Glomerular visceral epithelial cell (primary cell): Measurements from ENCODE around the gene PARD3B.

Experiments used
- DNase-seq: peaks from one replicate; pipeline ENCODE4 v3.0.0-alpha.2; 2016; ENCODE audit errors: extremely low spot score

The PARD3B gene

DNA sequence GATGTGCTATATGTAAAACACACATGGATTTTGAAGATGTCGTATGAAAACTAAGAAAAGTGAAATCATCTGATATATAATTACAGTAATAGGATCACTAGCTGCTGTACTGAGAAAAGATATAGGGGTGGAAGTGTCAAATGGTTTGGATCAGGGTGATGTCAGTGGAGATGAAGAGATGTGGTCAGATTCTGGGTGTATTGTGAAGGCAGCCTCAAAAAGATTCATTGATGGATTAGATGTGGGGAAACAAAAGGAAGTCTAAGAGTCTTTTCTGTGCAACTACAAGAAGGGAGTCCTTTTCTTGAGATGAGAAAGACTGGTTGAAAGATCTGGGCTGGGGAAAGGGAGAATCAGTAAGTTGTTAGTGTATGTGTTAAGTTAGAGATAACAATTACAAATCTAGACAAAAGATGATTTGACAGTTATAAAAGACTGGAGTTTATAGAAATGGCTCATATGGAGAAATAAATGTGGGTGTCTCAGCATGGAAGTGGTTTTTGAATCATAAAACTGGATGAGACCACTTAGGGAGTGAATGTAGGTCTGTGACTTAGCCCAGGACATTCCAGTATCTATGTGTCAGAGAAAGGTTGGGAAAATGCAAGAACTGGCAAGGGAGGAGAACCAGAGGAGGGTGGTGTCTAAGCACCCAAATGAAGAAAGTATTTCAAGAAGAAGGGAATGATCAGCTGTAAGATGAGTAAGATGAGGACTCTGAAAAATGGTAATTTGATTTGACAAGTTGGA lies 347.4 kb downstream of the PARD3B start:
- DNase-seq, result peak; percentile 56

- DNase-seq, result no peak
Observed at GRCh38 chr2:204896146-204896545, 350.9 kb downstream of the PARD3B start.

GRCh38 chr2:204897561-204897960 lies 352.3 kb downstream of the PARD3B start:
- no peak for DNase-seq

- no peak for DNase-seq
Observed at GRCh38 chr2:204898928-204899640, 353.8 kb downstream of the PARD3B start.

- DNase-seq, result no peak
Observed at GRCh38 chr2:204899983-204900382, 354.7 kb downstream of the PARD3B start.

DNA sequence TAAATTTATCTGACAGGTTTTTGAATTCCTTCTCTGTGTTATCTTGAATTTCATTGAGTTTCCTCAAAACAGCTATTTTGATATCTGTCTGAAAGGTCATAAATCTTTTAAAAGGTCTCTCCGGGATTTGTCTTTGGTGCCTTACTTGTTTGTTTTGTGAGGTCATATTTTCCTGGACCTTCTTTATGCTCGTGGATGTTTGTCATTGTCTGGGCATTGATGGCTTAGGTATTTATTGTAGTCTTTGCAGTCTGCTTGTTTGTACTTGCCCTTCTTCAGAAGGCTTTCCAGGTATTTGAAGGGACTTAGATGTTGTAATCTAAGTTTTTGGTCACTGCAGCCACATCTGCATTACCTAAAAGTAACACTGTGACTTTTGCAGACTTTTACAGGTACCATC lies 355.2 kb downstream of the PARD3B start:
- DNase-seq, result no peak

DNA sequence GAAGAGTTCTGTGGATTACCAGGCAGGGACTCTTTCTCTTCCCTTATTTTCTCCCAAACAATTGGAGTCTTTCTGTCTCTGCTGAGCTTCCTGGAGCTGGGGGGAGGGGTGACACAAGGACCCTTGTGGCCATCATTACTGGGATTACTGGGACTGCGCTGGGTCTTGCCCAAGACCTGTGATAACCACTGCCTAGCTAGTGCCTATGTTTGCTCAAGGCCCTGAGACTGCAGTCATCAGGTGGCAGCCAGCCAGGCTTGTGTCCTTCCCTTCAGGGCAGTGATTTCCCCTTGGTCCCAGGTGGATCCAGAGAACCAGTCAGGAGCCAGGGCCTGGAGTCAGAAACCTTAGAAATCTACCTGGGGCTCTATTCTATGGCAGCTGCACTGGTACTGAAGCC lies 355.6 kb downstream of the PARD3B start:
- DNase-seq, result peak; percentile 12

- no peak for DNase-seq
Observed at GRCh38 chr2:204901591-204901990, 356.3 kb downstream of the PARD3B start.

DNA sequence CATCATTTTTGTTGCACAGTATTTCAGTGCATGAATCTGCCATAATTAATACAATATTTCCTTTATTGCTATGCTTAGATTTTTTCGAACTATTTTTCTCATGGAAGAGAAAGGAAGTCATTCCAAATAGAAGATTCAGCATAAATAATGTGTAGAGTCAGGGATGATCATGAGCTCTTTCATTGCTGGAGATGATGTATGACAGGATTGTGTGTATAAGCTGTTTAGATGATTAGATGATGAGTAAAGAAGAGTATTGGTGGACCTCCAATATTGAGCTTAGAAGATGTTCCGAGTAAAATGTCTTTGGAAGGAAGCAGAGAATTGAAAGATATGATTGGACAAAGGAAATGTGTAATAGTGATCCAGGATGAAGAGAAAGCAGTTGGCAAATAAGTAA lies 364.5 kb downstream of the PARD3B start:
- no peak for DNase-seq

GRCh38 chr2:204913312-204913711 lies 368.0 kb downstream of the PARD3B start:
- DNase-seq, result no peak

DNA sequence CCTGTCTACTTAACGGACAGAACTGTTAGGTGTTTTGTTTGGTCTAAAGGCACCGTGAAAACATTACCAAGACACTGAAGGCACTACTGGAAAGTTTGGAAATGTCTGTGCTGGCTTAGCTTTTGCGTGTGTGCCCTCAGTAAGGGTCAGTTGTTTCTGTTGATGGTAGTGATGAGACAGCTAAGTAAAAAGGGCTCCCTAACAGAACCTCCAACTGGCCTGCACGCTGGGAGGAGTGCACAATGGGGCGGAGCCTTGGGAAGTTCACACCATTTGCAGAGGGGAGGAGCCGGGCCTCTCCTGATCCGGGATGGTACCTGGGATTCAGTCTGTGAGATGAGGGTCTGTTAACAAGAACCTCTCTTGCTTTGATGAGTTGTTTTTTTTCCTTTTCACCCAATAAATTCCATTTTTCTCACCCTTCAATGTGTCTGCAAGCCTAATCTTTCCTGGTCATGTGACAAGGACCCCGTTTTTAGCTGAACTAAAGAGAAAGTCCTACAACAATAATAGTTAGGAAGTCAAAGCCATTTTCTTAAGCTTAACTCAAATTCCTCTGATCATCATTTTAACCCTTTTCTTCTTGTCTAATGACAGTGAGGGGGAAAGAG lies 368.7 kb downstream of the PARD3B start:
- DNase-seq, result no peak

- no peak for DNase-seq
Observed at GRCh38 chr2:204914708-204915107, 369.4 kb downstream of the PARD3B start.

DNA sequence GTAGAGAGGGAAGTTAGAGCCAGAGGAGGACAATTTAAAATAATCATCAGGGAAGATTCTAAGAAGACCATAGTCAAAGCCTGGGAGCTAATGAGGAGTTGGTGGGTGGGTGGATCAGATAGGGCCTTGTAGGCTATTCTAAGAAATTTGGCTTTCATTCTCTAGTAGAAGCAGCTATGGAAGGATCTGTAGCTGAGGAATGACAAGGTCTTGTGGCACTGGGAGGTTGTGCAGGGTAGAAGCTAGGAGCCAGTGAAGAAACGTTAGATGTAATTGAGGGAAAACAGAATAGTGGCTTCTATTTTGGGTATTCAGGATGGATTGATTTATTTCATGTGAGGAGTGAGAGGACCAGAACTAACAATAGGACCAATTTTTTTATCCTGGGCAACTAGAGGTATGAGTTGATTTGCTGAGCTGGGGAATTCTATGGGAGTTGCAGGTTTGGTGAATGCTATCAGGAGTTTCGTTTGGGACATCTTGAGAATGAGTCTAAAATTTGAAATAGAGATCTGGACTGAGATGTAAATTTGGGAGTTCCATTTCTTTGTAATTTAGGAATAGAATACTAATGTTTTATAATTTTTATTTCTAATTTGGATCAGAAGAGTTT lies 371.9 kb downstream of the PARD3B start:
- no peak for DNase-seq

- no peak for DNase-seq
Observed at GRCh38 chr2:204920776-204921175, 375.5 kb downstream of the PARD3B start.

DNA sequence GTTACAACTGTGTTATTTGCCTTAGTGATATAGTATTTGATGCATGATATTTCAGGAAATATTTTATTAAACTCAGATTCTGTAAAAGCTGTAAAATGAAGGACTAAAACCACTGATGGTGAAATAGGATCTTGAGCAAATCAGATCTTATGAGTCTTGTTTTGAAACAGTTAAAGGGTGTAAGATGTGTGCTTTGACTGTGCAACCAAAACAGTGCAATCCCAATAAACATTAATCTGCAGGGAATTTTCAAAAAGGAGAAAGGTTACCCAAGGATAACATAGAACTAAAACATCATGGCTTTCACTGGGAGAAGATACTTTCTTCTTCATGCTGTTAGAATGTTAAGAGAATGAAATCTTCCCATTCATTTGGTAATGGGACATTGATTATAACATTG lies 378.7 kb downstream of the PARD3B start:
- DNase-seq, result no peak

DNA sequence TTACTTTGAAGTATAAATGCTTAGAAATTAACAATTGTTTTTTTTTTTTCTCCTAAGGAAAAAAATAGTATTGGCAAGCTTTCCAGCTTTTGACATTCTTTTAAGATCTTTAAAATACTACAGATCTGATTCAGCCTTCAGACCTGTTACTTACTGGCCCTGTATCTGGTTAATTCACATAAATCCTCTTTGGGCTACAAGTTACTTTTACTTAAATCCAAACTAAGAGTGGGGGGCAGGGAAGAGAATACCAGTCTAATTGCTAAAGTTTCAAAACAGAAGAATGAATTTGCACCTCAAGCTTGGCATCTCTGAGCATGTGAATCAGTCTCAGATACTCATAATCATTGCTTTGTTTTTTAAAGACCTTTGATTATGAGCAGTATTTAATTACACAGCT lies 386.3 kb downstream of the PARD3B start:
- DNase-seq, result no peak

DNA sequence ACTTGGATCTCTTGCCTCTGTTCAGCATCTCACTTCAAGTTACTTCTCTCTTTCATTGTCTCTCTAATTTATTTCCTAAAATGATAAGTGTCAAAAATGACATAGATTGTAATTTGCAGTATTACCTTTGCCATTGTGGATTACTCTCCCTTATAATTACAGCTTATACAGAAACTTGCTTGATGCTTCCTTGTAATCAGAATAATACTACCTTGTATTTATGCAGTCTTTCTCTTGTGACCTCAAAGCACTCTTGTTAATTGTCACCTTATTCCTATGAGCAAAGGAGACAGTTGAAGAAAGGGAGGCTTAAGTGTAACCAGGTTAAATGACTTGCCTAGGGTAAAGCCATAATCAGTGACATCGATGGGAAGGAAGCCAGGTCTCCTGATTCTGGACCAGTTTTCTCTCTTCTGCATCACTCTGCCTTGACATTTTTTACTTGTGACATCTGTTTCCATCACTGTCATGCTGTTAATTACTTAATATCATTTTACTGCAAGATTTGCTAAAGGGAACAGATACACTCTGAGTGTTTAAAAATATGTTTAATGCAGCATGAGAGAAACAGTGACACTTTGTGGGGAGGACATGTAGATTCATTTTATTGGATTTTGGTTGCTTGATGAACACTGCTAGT lies 388.6 kb downstream of the PARD3B start:
- DNase-seq, result no peak

GRCh38 chr2:204944927-204945326 lies 399.7 kb downstream of the PARD3B start:
- DNase-seq, result no peak

DNA sequence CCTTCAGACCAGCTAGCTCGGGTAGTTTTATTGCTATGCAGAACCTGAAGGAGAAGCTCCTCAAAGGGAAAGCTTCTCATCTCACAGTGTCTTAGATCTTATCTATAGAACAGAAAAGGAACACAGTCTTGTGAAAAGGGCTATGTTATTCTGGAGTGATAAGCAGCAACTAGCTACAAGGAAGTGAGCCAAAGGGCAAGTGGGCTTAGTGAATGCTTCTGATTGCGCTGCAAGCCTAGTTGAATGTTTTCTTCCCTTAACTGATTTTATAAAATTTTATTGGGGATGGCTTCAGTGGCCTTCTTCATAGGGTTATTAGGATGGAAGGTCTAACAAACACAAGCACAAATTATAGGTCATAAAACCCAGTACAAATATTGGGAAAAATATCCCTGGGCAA lies 400.1 kb downstream of the PARD3B start:
- no peak for DNase-seq

DNA sequence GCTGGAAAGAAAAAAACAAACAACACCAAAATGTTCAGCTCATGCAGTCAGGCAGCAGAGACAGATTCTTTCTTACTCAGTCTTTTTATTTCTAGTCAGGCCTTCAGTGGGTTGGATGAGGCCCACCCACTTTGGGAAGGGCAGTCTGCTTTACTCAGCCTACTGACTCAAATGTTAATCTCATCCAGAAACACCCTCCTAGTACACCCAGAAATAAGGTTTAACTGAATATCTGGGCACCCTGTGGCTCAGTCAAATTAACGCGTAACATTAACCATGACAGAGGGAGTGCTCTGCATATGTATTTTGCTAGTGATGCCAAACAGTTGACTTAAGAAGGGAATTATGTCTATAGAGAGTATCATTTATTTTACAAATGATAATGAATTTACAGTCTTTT lies 401.6 kb downstream of the PARD3B start:
- no peak for DNase-seq

- DNase-seq, result peak; percentile 17
Observed at GRCh38 chr2:204947405-204947804, 402.1 kb downstream of the PARD3B start.
